ENCODE measurements around the gene AKAP13.

DNA sequence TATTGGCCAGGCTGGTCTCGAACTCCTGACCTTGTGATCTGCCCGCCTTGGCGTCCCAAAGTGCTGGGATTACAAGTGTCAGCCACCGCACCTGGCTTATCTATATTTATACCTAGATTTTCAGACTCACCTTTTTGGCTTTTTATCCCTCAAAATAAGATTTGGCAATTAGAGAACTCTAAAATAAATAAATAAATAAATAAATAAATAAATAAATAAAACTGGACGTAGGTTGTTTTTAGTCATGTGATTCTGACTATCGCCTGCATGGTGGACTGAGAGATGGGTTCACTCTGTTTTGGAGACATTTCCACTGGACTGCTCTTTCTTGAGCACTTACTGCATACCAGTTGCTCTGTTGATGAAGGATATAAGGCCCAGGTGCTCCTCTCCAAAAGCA is 46.2 kb upstream of the AKAP13 start:
- TF ChIP-seq, protein P1, sequence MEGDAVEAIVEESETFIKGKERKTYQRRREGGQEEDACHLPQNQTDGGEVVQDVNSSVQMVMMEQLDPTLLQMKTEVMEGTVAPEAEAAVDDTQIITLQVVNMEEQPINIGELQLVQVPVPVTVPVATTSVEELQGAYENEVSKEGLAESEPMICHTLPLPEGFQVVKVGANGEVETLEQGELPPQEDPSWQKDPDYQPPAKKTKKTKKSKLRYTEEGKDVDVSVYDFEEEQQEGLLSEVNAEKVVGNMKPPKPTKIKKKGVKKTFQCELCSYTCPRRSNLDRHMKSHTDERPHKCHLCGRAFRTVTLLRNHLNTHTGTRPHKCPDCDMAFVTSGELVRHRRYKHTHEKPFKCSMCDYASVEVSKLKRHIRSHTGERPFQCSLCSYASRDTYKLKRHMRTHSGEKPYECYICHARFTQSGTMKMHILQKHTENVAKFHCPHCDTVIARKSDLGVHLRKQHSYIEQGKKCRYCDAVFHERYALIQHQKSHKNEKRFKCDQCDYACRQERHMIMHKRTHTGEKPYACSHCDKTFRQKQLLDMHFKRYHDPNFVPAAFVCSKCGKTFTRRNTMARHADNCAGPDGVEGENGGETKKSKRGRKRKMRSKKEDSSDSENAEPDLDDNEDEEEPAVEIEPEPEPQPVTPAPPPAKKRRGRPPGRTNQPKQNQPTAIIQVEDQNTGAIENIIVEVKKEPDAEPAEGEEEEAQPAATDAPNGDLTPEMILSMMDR (IDR thresholded peaks at IDR 0.05) = no peak
- no peak for TF ChIP-seq EZH2 (IDR thresholded peaks at IDR 0.05)
- no peak for TF ChIP-seq EZH2phosphoT487 (IDR thresholded peaks at IDR 0.05)

Measured in neural progenitor cell (in vitro differentiated cells).